ENCODE measurements around the gene PDGFD.

The PDGFD gene

DNA sequence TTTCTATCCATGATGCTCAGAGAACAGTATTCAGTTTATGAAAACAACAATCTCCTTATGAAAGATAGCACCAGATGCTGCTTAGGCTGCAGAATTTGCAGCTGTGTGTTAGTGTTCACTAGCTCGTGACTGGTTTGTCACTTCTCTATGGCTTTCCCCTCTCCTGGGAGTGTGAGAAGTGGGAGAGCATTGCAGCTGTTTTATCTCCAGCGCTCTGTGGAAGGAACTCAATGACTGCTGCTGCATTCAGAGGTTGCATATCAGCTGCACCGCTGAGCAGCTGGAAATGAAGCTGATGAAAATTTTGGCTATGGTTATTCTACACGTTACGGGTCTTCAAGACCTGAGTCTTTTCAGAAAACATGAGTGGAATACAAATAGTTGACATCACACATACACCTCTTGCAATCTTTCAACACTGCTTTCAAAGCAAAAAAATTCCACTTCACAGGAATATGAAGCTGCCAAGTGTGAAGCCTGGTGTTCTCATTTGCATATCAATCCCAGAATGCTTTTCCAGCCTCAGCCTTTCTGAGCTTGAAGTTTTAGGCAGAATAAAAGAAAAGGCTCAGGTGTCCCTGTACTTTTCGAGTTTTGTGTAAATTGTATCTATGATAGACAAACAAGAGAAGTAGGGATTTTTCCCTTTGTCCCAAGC, 276.8 kb downstream of the PDGFD start:
- Histone ChIP-seq H3K9ac (ENCODE audit: low read depth, low read length) (no peak overlapping the region), H3K4me1 (ENCODE audit: insufficient read depth, low read length) (peaks cover 3% of the 10 kb centered on the region; the same call in 1 of the 2 replicates), H3K27ac (ENCODE audit: low read length) (no peak overlapping the region), H3K27me3 (ENCODE audit: insufficient read depth, low read length) (no peaks in the 10 kb centered on the region), H3K4me3 (ENCODE audit: low read length) (no peak overlapping the region), H3K9me3 (ENCODE audit: insufficient read depth, low read depth, low read length) (no peaks in the 10 kb centered on the region), H3K36me3 (ENCODE audit: insufficient read depth, low read depth, low read length) (no peaks in the 10 kb centered on the region)

DNA sequence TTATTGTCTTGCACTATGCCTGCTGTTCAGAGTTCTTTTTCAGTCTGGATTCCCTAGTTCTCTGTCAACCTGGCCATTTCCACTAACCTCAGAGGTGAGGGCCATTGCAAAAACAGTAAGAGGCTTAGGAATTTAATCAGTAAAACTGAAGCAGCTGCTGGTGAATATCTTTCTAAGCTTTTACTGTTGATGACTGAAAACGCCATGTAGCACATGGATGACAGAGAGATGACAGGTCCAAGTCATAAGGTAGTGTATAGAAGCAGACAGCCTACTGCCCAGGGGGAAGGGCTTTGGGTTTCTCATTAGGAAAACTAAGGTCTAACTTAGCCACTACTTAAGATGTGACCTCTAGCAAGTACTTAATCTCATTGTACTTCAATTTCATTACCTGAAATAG, 280.1 kb downstream of the PDGFD start:
- peaks cover 3% of the 10 kb centered on the region; the same call in 1 of the 2 replicates for H3K4me1 ChIP-seq (ENCODE audit: insufficient read depth, low read length)
- no peaks in the 10 kb centered on the region for H3K27me3 ChIP-seq (ENCODE audit: insufficient read depth, low read length)
- no peak overlapping the region for H3K4me3 ChIP-seq (ENCODE audit: low read length)
- no peak overlapping the region for H3K9ac ChIP-seq (ENCODE audit: low read depth, low read length)
- H3K27ac ChIP-seq (ENCODE audit: low read length) = no peak overlapping the region
- H3K9me3 ChIP-seq (ENCODE audit: insufficient read depth, low read depth, low read length) = no peaks in the 10 kb centered on the region
- H3K36me3 ChIP-seq (ENCODE audit: insufficient read depth, low read depth, low read length) = no peaks in the 10 kb centered on the region

DNA sequence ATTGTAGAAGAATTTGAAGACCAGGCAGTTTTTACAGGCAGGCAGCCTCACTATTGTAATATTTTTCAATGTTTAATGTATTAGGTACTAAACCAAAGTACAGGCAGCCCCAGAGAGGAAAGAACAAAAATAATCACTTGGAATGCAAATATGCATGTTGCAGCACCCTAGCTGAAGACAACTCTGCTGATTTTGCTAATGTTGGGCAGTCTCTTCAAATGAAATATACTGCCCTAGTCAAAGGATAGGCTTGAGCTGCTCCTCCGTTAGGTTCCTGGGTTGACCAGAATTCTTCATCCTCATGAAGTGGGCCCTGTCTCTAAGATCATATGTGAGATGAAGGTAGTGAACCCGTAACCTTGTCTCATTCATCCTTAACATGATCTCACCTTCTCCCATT, 280.7 kb downstream of the PDGFD start:
- peaks cover 3% of the 10 kb centered on the region; the same call in 1 of the 2 replicates for H3K4me1 ChIP-seq (ENCODE audit: insufficient read depth, low read length)
- no peaks in the 10 kb centered on the region for H3K36me3 ChIP-seq (ENCODE audit: insufficient read depth, low read depth, low read length)
- H3K9ac ChIP-seq (ENCODE audit: low read depth, low read length) = no peak overlapping the region
- H3K4me3 ChIP-seq (ENCODE audit: low read length) = no peak overlapping the region
- no peaks in the 10 kb centered on the region for H3K27me3 ChIP-seq (ENCODE audit: insufficient read depth, low read length)
- no peak overlapping the region for H3K27ac ChIP-seq (ENCODE audit: low read length)
- H3K9me3 ChIP-seq (ENCODE audit: insufficient read depth, low read depth, low read length) = no peaks in the 10 kb centered on the region

DNA sequence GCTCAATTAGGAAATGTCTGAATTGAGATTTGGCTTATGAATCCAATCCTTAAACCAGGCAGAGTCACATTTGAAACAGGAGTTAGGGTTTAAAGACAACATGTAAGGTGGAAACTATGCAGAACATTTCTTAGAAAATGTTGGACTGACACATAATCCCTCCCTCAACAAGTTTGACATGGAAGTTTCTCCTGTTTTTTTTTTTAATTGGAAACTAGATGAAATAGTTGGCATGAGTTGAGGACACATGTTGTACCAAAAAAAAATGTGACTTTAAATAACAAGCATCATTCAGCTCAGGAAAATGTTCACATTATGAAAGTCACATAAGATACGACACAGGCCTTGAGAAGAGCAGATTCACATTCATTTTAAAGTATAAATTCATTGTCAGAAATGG, 282.4 kb downstream of the PDGFD start:
- H3K4me3 ChIP-seq (ENCODE audit: low read length) = no peak overlapping the region
- H3K9ac ChIP-seq (ENCODE audit: low read depth, low read length) = no peak overlapping the region
- H3K4me1 ChIP-seq (ENCODE audit: insufficient read depth, low read length) = no peaks in the 10 kb centered on the region
- H3K9me3 ChIP-seq (ENCODE audit: insufficient read depth, low read depth, low read length) = no peaks in the 10 kb centered on the region
- H3K27me3 ChIP-seq (ENCODE audit: insufficient read depth, low read length) = no peaks in the 10 kb centered on the region
- H3K36me3 ChIP-seq (ENCODE audit: insufficient read depth, low read depth, low read length) = no peaks in the 10 kb centered on the region
- no peak overlapping the region for H3K27ac ChIP-seq (ENCODE audit: low read length)

DNA sequence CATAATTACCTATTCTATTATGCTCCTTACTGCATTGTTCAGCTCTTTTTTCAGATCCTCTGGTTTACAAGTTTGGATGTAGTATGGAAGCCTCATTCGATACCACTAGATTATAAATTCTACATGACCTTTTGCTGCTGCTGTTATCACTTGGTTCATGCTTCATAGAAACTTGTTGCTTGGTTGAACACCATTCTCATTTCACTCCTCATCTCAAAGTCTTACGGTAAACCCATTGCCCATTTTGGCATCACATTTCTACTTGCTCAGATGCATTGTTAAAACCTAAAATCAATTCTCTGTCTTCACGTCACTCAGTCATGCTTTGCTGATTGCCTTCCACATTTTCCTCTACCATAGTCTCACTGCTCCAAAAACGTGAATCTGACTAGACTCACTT, 283.0 kb downstream of the PDGFD start:
- no peaks in the 10 kb centered on the region for H3K9me3 ChIP-seq (ENCODE audit: insufficient read depth, low read depth, low read length)
- H3K4me1 ChIP-seq (ENCODE audit: insufficient read depth, low read length) = no peaks in the 10 kb centered on the region
- H3K4me3 ChIP-seq (ENCODE audit: low read length) = no peak overlapping the region
- H3K9ac ChIP-seq (ENCODE audit: low read depth, low read length) = no peak overlapping the region
- H3K27me3 ChIP-seq (ENCODE audit: insufficient read depth, low read length) = no peaks in the 10 kb centered on the region
- H3K36me3 ChIP-seq (ENCODE audit: insufficient read depth, low read depth, low read length) = no peaks in the 10 kb centered on the region
- no peak overlapping the region for H3K27ac ChIP-seq (ENCODE audit: low read length)

DNA sequence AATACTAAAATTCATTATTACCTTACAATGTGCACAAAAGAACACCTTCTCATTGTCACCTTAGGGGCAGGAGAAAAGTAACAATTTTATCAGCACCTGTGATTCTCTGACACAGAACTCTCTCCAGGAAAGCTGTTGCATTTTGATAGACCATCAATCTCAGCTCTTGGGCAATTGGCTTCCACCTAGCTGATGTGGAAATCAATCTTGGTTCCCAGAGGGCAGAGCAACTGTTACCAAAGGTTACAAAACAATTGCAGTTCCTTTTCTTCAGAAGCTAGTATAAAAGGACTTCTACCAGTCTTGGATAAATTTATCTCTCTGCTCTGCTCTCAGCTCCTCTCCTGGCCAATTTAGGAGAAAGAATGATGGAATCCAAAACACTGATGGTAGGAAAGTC, 285.3 kb downstream of the PDGFD start:
- Histone ChIP-seq H3K27me3 (ENCODE audit: insufficient read depth, low read length) (no peaks in the 10 kb centered on the region), H3K36me3 (ENCODE audit: insufficient read depth, low read depth, low read length) (no peaks in the 10 kb centered on the region), H3K4me3 (ENCODE audit: low read length) (no peak overlapping the region), H3K4me1 (ENCODE audit: insufficient read depth, low read length) (no peaks in the 10 kb centered on the region), H3K9me3 (ENCODE audit: insufficient read depth, low read depth, low read length) (no peaks in the 10 kb centered on the region), H3K9ac (ENCODE audit: low read depth, low read length) (no peak overlapping the region), H3K27ac (ENCODE audit: low read length) (no peak overlapping the region)

DNA sequence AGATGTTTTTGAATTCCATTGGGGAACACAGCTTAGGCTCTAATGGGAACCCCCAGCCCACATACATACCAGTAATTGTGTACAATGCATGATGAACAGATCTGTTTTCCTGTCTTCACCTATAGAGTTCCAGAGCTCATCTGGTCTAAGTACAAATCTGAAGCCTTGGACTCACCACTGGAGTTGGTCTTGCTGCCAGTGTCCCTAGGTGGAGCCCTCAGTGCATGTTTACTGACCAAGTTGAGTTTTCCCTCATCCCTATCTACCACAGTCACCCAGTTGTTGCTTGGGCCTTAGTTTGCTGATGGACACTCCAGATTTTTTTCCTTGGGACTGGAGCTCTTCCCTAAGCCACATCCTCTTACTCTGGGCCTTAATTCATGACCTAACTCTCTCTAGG, 286.7 kb downstream of the PDGFD start:
- no peak overlapping the region for H3K9ac ChIP-seq (ENCODE audit: low read depth, low read length)
- no peak overlapping the region for H3K27ac ChIP-seq (ENCODE audit: low read length)
- H3K9me3 ChIP-seq (ENCODE audit: insufficient read depth, low read depth, low read length) = no peaks in the 10 kb centered on the region
- no peak overlapping the region for H3K4me3 ChIP-seq (ENCODE audit: low read length)
- no peaks in the 10 kb centered on the region for H3K27me3 ChIP-seq (ENCODE audit: insufficient read depth, low read length)
- H3K36me3 ChIP-seq (ENCODE audit: insufficient read depth, low read depth, low read length) = no peaks in the 10 kb centered on the region
- no peaks in the 10 kb centered on the region for H3K4me1 ChIP-seq (ENCODE audit: insufficient read depth, low read length)

DNA sequence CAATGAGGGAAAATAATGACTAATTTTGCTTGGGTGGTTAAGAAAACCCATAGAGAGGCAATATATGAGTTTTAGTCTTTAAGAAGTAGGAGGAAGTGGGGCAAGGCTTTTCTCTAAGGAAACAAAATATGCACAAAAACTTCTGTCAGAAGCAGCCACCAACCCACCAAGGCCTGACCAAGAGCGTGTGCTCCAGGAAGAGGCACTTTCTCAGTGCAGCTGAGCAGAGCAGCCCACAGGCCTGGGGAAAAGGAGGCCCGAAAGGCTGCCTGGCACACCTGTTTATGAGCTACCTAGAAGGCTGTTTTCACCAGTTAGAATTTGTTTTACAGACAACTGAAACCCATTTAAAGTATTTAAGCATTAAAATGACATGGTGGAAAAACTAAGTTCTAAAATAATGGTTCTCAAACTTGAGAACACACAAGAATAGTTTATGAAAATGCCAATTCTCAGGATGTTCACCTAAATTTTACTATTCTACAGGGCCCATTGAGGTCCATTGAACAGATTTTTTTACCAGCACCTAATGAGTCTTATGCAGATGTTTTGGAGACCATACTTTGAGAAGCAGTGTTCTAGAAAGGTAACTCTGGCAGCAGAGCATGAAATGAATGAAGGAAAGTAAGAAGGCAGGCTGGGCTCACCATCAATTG, 288.0 kb downstream of the PDGFD start:
- Histone ChIP-seq H3K27me3 (ENCODE audit: insufficient read depth, low read length) (no peaks in the 10 kb centered on the region), H3K4me1 (ENCODE audit: insufficient read depth, low read length) (no peaks in the 10 kb centered on the region), H3K9me3 (ENCODE audit: insufficient read depth, low read depth, low read length) (no peaks in the 10 kb centered on the region), H3K4me3 (ENCODE audit: low read length) (no peak overlapping the region), H3K9ac (ENCODE audit: low read depth, low read length) (no peak overlapping the region), H3K27ac (ENCODE audit: low read length) (no peak overlapping the region), H3K36me3 (ENCODE audit: insufficient read depth, low read depth, low read length) (no peaks in the 10 kb centered on the region)

DNA sequence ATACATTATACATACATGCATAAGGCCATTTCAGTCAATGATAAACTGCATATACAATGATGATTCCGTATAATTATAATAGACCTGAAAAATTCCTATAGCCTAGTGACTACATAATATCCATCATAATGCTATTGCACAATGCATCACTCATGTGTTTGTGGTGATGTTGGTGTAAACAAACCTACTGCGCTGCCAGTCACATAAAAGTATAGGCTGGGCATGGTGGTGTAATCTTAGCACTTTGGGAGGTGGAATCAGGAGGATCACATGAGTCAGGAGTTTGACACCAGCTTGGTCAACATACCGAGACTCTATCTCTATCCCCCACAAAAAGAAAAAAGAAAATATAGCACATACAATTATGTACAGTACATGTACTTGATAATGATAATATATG, 291.2 kb downstream of the PDGFD start:
- Histone ChIP-seq H3K9me3 (ENCODE audit: insufficient read depth, low read depth, low read length) (no peaks in the 10 kb centered on the region), H3K27me3 (ENCODE audit: insufficient read depth, low read length) (no peaks in the 10 kb centered on the region), H3K4me3 (ENCODE audit: low read length) (no peak overlapping the region), H3K27ac (ENCODE audit: low read length) (no peak overlapping the region), H3K36me3 (ENCODE audit: insufficient read depth, low read depth, low read length) (no peaks in the 10 kb centered on the region), H3K9ac (ENCODE audit: low read depth, low read length) (no peak overlapping the region), H3K4me1 (ENCODE audit: insufficient read depth, low read length) (no peaks in the 10 kb centered on the region)

DNA sequence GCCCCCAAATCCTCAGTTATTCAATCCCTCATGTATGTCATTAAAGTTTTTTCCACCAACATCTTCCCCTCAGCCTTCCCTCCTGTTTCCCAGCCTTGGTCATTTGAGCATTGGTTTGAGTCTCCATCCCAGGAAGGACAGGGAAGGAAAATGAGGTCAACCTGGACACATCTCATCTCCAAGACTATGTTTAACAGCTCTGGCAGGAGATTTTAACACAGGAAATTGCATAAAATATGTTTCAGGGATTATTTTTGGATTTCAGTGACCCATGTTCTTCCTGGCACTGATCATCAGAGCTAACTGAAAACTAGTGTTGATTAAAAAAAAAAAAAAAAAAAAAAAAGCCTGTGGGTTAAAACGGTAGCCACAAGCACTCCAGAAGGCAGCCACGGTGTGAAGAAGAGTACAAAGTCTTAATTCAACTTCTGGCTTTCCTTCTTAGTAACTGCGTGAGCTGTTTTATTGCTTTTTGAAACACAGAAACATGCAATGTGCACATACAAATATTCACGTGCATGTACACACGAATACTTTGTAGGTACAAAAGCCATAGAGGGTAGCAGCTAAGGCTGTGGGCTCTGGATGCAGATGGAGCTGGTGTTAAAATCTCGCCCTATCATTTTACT, 291.9 kb downstream of the PDGFD start:
- no peaks in the 10 kb centered on the region for H3K36me3 ChIP-seq (ENCODE audit: insufficient read depth, low read depth, low read length)
- no peaks in the 10 kb centered on the region for H3K27me3 ChIP-seq (ENCODE audit: insufficient read depth, low read length)
- H3K4me3 ChIP-seq (ENCODE audit: low read length) = no peak overlapping the region
- no peak overlapping the region for H3K27ac ChIP-seq (ENCODE audit: low read length)
- H3K9ac ChIP-seq (ENCODE audit: low read depth, low read length) = no peak overlapping the region
- H3K4me1 ChIP-seq (ENCODE audit: insufficient read depth, low read length) = no peaks in the 10 kb centered on the region
- no peaks in the 10 kb centered on the region for H3K9me3 ChIP-seq (ENCODE audit: insufficient read depth, low read depth, low read length)

DNA sequence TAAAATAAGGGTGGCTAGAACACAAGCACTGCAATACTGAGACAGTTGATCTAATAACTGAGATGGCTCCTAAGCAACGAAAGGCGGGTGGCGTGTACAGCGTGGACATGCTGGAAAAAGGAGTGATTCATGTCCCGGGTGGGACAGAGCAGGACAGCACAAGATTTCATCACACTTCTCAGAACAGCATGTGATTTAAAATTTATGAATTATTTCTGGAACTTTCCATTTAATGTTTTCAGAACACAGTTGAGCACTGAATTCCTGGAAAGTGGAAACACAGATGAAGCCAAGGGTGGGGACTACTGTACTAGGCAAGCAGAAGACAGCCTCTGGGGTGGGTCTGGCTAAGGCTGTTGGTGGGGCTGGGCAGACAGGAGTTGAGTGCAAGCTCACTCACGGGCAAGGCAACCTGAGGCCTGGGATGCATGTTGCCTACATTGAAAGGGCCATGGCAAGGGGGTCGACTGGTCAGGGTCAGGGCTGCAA, 293.1 kb downstream of the PDGFD start:
- no peaks in the 10 kb centered on the region for H3K36me3 ChIP-seq (ENCODE audit: insufficient read depth, low read depth, low read length)
- no peak overlapping the region for H3K9ac ChIP-seq (ENCODE audit: low read depth, low read length)
- H3K4me1 ChIP-seq (ENCODE audit: insufficient read depth, low read length) = no peaks in the 10 kb centered on the region
- H3K27me3 ChIP-seq (ENCODE audit: insufficient read depth, low read length) = no peaks in the 10 kb centered on the region
- no peaks in the 10 kb centered on the region for H3K9me3 ChIP-seq (ENCODE audit: insufficient read depth, low read depth, low read length)
- H3K4me3 ChIP-seq (ENCODE audit: low read length) = no peak overlapping the region
- H3K27ac ChIP-seq (ENCODE audit: low read length) = no peak overlapping the region

DNA sequence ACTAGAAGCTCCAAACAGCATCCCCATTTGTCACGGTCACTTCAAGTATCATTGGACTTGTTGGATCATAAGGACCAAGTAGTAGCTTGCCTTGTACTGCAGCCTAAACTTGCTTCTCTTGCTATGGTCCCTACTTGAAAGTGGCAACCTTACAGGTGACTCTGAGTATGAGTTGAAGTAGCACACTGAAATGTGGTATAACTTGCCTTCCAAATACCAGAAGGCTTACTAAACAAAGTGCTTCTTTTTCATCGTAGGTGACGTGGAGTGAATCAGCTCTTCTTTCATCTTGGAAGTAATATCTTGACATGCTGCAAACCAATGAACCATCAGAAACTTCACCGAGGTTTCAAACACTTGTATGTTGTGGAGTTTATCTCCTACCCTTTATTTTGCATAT, 296.5 kb downstream of the PDGFD start:
- H3K4me1 ChIP-seq (ENCODE audit: insufficient read depth, low read length) = no peaks in the 10 kb centered on the region
- no peaks in the 10 kb centered on the region for H3K36me3 ChIP-seq (ENCODE audit: insufficient read depth, low read depth, low read length)
- no peak overlapping the region for H3K9ac ChIP-seq (ENCODE audit: low read depth, low read length)
- H3K27me3 ChIP-seq (ENCODE audit: insufficient read depth, low read length) = no peaks in the 10 kb centered on the region
- no peaks in the 10 kb centered on the region for H3K9me3 ChIP-seq (ENCODE audit: insufficient read depth, low read depth, low read length)
- no peak overlapping the region for H3K4me3 ChIP-seq (ENCODE audit: low read length)
- H3K27ac ChIP-seq (ENCODE audit: low read length) = no peak overlapping the region

Measured in iPS-20b (cell line).